Activated B cell treated with CpG ODN at 0.5 μM for 24 hours (primary cell): ENCODE measurements around the gene PAMR1. TPM values are rescaled to one million over a fixed set of nuclear protein-coding genes. Genes with fewer than 3 reads are reported as not detected.

Experiments used
- ATAC-seq: fragments of 200-7000 bp; cut with Tn5 transposase; one replicate; pipeline ENCODE4 v1.10.0; 2021; ENCODE audit warnings: low read depth, mild to moderate bottlenecking, moderate library complexity
- CTCF ChIA-PET: fragments of 350-600 bp; sonication (Branson Sonifier 250); formaldehyde crosslinking; loops from one replicate; lab custom pipeline; 2021; ENCODE audit warnings: antibody characterized with exemption; lab: Charles Lee
- POLR2A ChIA-PET: fragments of 350-600 bp; sonication (Branson Sonifier 250); formaldehyde crosslinking; loops from one replicate; lab custom pipeline; 2021; ENCODE audit warnings: antibody characterized with exemption; lab: Charles Lee
- DNase-seq: peaks from one replicate; pipeline ENCODE4 v3.0.0; 2022
- H3K27ac Mint-ChIP-seq: one replicate; pipeline ENCODE4 v1.8.0; 2020; ENCODE audit warnings: mixed read lengths
- H3K27me3 Mint-ChIP-seq: one replicate; pipeline ENCODE4 v1.8.0; 2021; ENCODE audit warnings: mixed read lengths
- H3K36me3 Mint-ChIP-seq: one replicate; pipeline ENCODE4 v1.8.0; 2021; ENCODE audit warnings: low read depth, mixed read lengths
- H3K4me1 Mint-ChIP-seq: one replicate; pipeline ENCODE4 v1.8.0; 2021; ENCODE audit warnings: mixed read lengths
- H3K4me3 Mint-ChIP-seq: one replicate; pipeline ENCODE4 v1.8.0; 2020; ENCODE audit warnings: mild to moderate bottlenecking, mixed read lengths
- H3K9me3 Mint-ChIP-seq: one replicate; pipeline ENCODE4 v1.8.0; 2020; ENCODE audit warnings: mixed read lengths
- intact Hi-C: fragments of 100-400 bp; cut with micrococcal nuclease; formaldehyde crosslinking; loops from one replicate; pipeline ENCODE4 v1.15.1; 2024
- total RNA-seq: library from RNA; stranded (reverse); gene quantifications from 2 replicates; pipeline ENCODE4 v1.2.3, GENCODE V29; 2022
- TF ChIP-seq, protein P1 (sequence below): fragments of 200-600 bp; IDR thresholded peaks from one replicate; pipeline ENCODE4 v1.8.0; 2022; ENCODE audit warnings: antibody characterized with exemption, mild to moderate bottlenecking

Gene PAMR1
- total RNA-seq, 1 donor from 2014 or later: not detected

- ChIA-PET POLR2A (interaction anchor here (0.7 kb wide), 1 partner anchor 854 kb away, joined by 3 read pairs; no protein-coding TSS in a partner anchor), CTCF (no interaction called here)
- intact Hi-C loops: no loop called here
- H3K27ac Mint-ChIP-seq: no peak overlapping the region
- TF ChIP-seq, protein P1, sequence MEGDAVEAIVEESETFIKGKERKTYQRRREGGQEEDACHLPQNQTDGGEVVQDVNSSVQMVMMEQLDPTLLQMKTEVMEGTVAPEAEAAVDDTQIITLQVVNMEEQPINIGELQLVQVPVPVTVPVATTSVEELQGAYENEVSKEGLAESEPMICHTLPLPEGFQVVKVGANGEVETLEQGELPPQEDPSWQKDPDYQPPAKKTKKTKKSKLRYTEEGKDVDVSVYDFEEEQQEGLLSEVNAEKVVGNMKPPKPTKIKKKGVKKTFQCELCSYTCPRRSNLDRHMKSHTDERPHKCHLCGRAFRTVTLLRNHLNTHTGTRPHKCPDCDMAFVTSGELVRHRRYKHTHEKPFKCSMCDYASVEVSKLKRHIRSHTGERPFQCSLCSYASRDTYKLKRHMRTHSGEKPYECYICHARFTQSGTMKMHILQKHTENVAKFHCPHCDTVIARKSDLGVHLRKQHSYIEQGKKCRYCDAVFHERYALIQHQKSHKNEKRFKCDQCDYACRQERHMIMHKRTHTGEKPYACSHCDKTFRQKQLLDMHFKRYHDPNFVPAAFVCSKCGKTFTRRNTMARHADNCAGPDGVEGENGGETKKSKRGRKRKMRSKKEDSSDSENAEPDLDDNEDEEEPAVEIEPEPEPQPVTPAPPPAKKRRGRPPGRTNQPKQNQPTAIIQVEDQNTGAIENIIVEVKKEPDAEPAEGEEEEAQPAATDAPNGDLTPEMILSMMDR: no peak
- ATAC-seq: no peak
- no peaks in the 10 kb centered on the region for H3K4me1 Mint-ChIP-seq
- no peaks in the 10 kb centered on the region for H3K36me3 Mint-ChIP-seq
- no peak overlapping the region for H3K4me3 Mint-ChIP-seq
- H3K27me3 Mint-ChIP-seq: peaks cover 34% of the 10 kb centered on the region
- no peak for DNase-seq
- peaks cover 8% of the 10 kb centered on the region for H3K9me3 Mint-ChIP-seq
Observed at GRCh38 chr11:35564245-35564595, 38.8 kb upstream of the PAMR1 start.

DNA sequence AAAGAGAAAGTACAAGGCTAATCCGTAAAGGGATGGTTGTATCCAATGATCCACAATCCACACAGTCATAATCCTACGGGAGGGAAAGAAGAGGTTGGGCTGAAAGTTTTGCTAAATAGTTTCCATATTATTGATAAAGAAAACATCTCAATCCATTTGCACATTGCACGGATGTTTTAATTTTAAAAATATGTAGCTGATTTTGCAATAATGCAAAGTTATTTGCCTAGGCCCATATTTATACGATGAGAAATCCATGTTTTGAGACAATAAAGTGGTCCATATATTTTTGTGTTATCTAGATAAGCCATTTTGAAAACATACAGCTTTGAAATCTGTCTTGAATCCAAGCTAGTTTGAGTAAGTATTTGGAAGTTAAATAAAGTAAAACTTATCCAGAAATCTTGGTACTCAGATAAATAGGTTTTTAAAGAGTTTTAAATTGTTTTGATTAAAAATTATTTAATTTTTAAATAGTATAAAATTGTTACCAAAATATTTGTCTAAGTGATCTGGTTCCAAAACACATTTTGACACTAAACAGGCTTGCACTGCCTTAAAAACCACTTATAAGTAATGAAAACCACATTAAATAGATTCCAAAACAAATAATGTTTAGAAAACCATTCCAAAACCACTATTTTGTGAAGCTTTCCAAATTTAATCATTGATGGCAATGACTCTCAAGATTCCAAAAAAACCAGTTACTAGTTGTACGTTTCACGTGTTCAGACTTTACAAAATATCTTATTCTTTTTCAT lies 38.2 kb upstream of the PAMR1 start:
- no peak overlapping the region for H3K4me3 Mint-ChIP-seq
- ATAC-seq (no peak), DNase-seq (no peak)
- H3K9me3 Mint-ChIP-seq: peaks cover 3% of the 10 kb centered on the region
- H3K36me3 Mint-ChIP-seq: no peaks in the 10 kb centered on the region
- no peaks in the 10 kb centered on the region for H3K4me1 Mint-ChIP-seq
- ChIA-PET POLR2A (interaction anchor here (0.7 kb wide), 1 partner anchor 854 kb away, joined by 3 read pairs; no protein-coding TSS in a partner anchor), CTCF (no interaction called here)
- H3K27ac Mint-ChIP-seq: no peak overlapping the region
- intact Hi-C loops: no loop called here
- TF ChIP-seq, protein P1: no peak
- H3K27me3 Mint-ChIP-seq: peaks cover 34% of the 10 kb centered on the region

DNA sequence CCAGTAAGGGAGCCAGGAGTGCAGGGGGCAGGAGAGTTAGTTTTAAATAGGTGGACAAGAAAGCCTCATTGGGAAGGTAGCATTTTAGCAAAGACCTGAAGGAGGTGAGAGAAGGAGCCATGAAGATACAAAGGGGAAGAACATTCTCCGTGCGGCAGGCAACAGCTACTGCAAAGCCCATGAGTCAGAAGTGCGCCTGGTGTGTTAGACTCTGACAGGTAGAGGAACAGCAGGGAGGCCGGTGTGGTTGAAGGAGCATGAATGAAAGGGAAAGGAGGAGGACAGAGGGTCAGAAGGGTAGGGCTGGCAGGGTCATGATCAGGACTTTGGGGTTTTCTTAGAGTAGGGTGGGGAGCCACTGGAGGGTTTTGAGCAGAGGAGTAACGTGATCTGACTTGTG lies 34.5 kb upstream of the PAMR1 start:
- ChIA-PET CTCF (no interaction called here), POLR2A (no interaction called here)
- no peaks in the 10 kb centered on the region for H3K36me3 Mint-ChIP-seq
- no peaks in the 10 kb centered on the region for H3K4me1 Mint-ChIP-seq
- DNase-seq (no peak), ATAC-seq (no peak)
- H3K27me3 Mint-ChIP-seq: peaks cover 25% of the 10 kb centered on the region
- intact Hi-C loops: no loop called here
- no peaks in the 10 kb centered on the region for H3K9me3 Mint-ChIP-seq
- H3K27ac Mint-ChIP-seq: no peak overlapping the region
- H3K4me3 Mint-ChIP-seq: no peak overlapping the region
- TF ChIP-seq, protein P1: no peak

DNA sequence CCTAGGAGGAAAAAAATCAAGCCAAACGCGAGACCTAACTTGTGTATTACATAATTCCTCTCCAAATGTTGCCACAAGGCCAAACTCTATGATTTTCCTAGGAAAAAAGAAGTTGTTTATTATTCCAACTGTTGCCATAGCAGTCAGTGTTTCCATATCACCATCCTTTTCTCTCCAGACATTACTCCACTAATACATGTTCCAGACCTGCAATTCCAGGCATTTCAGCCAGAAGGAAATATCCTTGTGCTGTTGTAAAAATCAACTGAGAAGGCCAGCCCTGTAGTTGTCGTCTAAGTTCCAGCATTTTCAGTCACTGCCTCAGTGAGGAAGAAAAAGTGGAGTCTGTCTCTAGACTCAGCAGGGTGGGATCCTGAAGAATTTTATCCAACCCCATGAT lies 33.1 kb upstream of the PAMR1 start:
- H3K4me3 Mint-ChIP-seq: no peak overlapping the region
- H3K9me3 Mint-ChIP-seq: no peaks in the 10 kb centered on the region
- ATAC-seq (no peak), DNase-seq (no peak)
- TF ChIP-seq, protein P1: no peak
- H3K36me3 Mint-ChIP-seq: no peaks in the 10 kb centered on the region
- ChIA-PET POLR2A (no interaction called here), CTCF (no interaction called here)
- H3K27me3 Mint-ChIP-seq: peaks cover 28% of the 10 kb centered on the region
- H3K27ac Mint-ChIP-seq: no peak overlapping the region
- intact Hi-C loops: no loop called here
- H3K4me1 Mint-ChIP-seq: no peaks in the 10 kb centered on the region

GRCh38 chr11:35555488-35555887 lies 30.1 kb upstream of the PAMR1 start:
- H3K9me3 Mint-ChIP-seq: no peaks in the 10 kb centered on the region
- no peaks in the 10 kb centered on the region for H3K4me1 Mint-ChIP-seq
- DNase-seq: no peak
- H3K4me3 Mint-ChIP-seq: no peak overlapping the region
- ChIA-PET CTCF (no interaction called here), POLR2A (no interaction called here)
- H3K27ac Mint-ChIP-seq: no peak overlapping the region
- ATAC-seq: no peak
- intact Hi-C loops: no loop called here
- H3K27me3 Mint-ChIP-seq: peaks cover 14% of the 10 kb centered on the region
- no peaks in the 10 kb centered on the region for H3K36me3 Mint-ChIP-seq
- TF ChIP-seq, protein P1: no peak
